ENCODE data around the gene THEMIS2. TPM values are rescaled to one million over a fixed set of nuclear protein-coding genes. Genes with fewer than 3 reads are reported as not detected.
A peak's percentile ranks its signal among the peaks of the same experiment; 100 is the strongest.

The THEMIS2 gene
- total and polyA plus RNA-seq, 2 of the 13 experiments (the other 11 are each of a cell fraction or from before 2014, with no cell fraction given): 0.38 to 1.5 TPM

DNA sequence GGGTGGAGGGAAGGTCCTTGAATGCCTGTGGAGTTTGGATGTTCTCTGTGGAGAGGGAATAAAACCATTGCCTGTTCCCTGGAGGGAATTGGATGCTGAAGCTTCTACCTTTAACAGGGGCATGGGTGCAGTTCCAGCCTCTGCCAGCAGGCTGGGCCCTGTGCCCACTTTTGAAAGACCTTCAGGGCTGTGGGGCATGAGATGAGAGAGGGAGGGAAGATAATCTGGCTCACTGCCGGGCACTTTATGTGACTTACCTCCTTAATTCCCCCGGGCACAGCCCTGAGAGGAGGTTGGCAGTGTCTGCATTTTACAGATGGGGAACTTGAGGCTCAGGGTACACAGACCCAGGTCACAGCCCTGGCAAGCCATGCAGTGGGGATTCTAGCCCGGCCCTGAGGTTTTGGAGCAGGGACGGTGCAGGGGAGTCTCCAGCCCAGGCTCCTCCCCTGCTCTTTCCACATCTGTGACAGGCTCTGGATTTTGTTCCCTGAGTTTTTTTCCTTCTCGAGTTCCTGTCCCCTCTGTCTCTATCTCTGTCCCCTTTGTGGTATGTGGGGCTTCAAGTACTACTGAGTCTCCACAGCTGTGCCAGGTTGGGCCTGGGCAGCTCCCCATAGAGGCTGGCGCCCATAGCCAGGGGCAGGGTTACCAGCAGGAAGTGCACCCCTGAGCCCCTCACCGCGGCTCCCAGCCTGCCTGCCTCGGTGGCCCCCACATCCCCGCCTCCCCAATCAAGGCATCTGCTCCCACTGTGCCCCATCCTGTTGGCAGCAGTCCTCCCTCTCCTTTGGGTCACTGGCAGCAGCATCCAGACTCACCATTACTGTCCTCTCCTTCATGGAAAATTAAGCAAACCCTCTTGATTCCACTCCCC is 14.0 kb upstream of the THEMIS2 start (continued):
- TF ChIP-seq CHCHD3 (CRISPR knock-in tag; IDR thresholded peaks at IDR 0.05) (no peak), SP140L (CRISPR knock-in tag; IDR thresholded peaks at IDR 0.05; ENCODE audit: borderline replicate concordance) (no peak), TP53 (CRISPR knock-in tag; conservative IDR thresholded peaks at IDR 0.05) (no peak), SNAI1 (CRISPR knock-in tag; IDR thresholded peaks at IDR 0.05; ENCODE audit: borderline replicate concordance) (no peak), NFYB (CRISPR knock-in tag; IDR thresholded peaks at IDR 0.05) (no peak), ZMYM3 (CRISPR knock-in tag; IDR thresholded peaks at IDR 0.05) (no peak), BCL6 (CRISPR knock-in tag; IDR thresholded peaks at IDR 0.05) (peak; percentile 17; the same call in 1 of the 2 replicates), YEATS2 (CRISPR knock-in tag; IDR thresholded peaks at IDR 0.05; ENCODE audit: borderline replicate concordance) (no peak), KDM2A (CRISPR knock-in tag; IDR thresholded peaks at IDR 0.05; ENCODE audit: borderline replicate concordance, low read depth) (0 out of 2 replicates have a peak, but pooled peaks have one; percentile 32), SALL1 (CRISPR knock-in tag; IDR thresholded peaks at IDR 0.05) (0 out of 2 replicates have a peak, but pooled peaks have one; percentile 31), ATM (IDR thresholded peaks at IDR 0.05; ENCODE audit: borderline replicate concordance) (no peak), ZBTB7A (CRISPR knock-in tag; IDR thresholded peaks at IDR 0.05) (no peak), STAT5B (CRISPR knock-in tag; IDR thresholded peaks at IDR 0.05) (no peak), ZNF101 (CRISPR knock-in tag; IDR thresholded peaks at IDR 0.05; ENCODE audit: borderline replicate concordance, low read depth) (no peak), UBTF (CRISPR knock-in tag; IDR thresholded peaks at IDR 0.05) (peak; percentile 5; the same call in 1 of the 2 replicates)
- TF ChIP-seq, protein P1, sequence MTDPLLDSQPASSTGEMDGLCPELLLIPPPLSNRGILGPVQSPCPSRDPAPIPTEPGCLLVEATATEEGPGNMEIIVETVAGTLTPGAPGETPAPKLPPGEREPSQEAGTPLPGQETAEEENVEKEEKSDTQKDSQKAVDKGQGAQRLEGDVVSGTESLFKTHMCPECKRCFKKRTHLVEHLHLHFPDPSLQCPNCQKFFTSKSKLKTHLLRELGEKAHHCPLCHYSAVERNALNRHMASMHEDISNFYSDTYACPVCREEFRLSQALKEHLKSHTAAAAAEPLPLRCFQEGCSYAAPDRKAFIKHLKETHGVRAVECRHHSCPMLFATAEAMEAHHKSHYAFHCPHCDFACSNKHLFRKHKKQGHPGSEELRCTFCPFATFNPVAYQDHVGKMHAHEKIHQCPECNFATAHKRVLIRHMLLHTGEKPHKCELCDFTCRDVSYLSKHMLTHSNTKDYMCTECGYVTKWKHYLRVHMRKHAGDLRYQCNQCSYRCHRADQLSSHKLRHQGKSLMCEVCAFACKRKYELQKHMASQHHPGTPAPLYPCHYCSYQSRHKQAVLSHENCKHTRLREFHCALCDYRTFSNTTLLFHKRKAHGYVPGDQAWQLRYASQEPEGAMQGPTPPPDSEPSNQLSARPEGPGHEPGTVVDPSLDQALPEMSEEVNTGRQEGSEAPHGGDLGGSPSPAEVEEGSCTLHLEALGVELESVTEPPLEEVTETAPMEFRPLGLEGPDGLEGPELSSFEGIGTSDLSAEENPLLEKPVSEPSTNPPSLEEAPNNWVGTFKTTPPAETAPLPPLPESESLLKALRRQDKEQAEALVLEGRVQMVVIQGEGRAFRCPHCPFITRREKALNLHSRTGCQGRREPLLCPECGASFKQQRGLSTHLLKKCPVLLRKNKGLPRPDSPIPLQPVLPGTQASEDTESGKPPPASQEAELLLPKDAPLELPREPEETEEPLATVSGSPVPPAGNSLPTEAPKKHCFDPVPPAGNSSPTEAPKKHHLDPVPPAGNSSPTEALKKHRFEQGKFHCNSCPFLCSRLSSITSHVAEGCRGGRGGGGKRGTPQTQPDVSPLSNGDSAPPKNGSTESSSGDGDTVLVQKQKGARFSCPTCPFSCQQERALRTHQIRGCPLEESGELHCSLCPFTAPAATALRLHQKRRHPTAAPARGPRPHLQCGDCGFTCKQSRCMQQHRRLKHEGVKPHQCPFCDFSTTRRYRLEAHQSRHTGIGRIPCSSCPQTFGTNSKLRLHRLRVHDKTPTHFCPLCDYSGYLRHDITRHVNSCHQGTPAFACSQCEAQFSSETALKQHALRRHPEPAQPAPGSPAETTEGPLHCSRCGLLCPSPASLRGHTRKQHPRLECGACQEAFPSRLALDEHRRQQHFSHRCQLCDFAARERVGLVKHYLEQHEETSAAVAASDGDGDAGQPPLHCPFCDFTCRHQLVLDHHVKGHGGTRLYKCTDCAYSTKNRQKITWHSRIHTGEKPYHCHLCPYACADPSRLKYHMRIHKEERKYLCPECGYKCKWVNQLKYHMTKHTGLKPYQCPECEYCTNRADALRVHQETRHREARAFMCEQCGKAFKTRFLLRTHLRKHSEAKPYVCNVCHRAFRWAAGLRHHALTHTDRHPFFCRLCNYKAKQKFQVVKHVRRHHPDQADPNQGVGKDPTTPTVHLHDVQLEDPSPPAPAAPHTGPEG (CRISPR knock-in tag; IDR thresholded peaks at IDR 0.05): no peak
- TF ChIP-seq, protein P2, sequence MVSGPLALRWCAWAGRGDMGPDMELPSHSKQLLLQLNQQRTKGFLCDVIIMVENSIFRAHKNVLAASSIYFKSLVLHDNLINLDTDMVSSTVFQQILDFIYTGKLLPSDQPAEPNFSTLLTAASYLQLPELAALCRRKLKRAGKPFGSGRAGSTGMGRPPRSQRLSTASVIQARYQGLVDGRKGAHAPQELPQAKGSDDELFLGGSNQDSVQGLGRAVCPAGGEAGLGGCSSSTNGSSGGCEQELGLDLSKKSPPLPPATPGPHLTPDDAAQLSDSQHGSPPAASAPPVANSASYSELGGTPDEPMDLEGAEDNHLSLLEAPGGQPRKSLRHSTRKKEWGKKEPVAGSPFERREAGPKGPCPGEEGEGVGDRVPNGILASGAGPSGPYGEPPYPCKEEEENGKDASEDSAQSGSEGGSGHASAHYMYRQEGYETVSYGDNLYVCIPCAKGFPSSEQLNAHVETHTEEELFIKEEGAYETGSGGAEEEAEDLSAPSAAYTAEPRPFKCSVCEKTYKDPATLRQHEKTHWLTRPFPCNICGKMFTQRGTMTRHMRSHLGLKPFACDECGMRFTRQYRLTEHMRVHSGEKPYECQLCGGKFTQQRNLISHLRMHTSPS (CRISPR knock-in tag; IDR thresholded peaks at IDR 0.05; ENCODE audit: low read depth): no peak
- TF ChIP-seq, protein P3, sequence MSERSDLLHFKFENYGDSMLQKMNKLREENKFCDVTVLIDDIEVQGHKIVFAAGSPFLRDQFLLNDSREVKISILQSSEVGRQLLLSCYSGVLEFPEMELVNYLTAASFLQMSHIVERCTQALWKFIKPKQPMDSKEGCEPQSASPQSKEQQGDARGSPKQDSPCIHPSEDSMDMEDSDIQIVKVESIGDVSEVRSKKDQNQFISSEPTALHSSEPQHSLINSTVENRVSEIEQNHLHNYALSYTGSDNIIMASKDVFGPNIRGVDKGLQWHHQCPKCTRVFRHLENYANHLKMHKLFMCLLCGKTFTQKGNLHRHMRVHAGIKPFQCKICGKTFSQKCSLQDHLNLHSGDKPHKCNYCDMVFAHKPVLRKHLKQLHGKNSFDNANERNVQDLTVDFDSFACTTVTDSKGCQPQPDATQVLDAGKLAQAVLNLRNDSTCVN (CRISPR knock-in tag; IDR thresholded peaks at IDR 0.05; ENCODE audit: borderline replicate concordance): no peak

All from HepG2 (cell line).